ENCODE data around the gene MAPK4.
A peak's percentile ranks its signal among the peaks of the same experiment; 100 is the strongest.

Gene MAPK4

GRCh38 chr18:50626317-50626716 lies 66.4 kb downstream of the MAPK4 start:
- no peak for DNase-seq

GRCh38 chr18:50627594-50628532 lies 68.0 kb downstream of the MAPK4 start:
- no peak for DNase-seq

- DNase-seq: no peak
These were observed 68.6 kb downstream of the MAPK4 start for GRCh38 chr18:50628533-50628905.

- peak; percentile 59 for DNase-seq
These were observed 69.3 kb downstream of the MAPK4 start for GRCh38 chr18:50629148-50629631.

GRCh38 chr18:50630895-50631294 lies 71.0 kb downstream of the MAPK4 start:
- no peak for DNase-seq

- DNase-seq: no peak
These were observed 73.1 kb downstream of the MAPK4 start for GRCh38 chr18:50632895-50633515.

GRCh38 chr18:50633992-50634391 lies 74.1 kb downstream of the MAPK4 start:
- no peak for DNase-seq

- DNase-seq: no peak
These were observed 76.6 kb downstream of the MAPK4 start for GRCh38 chr18:50636366-50637057.

- no peak for DNase-seq
These were observed 78.4 kb downstream of the MAPK4 start for GRCh38 chr18:50638016-50638883.

GRCh38 chr18:50638884-50639420 lies 79.1 kb downstream of the MAPK4 start:
- DNase-seq: no peak

- DNase-seq: no peak
These were observed 79.8 kb downstream of the MAPK4 start for GRCh38 chr18:50639711-50640110.

- DNase-seq: no peak
These were observed 82.6 kb downstream of the MAPK4 start for GRCh38 chr18:50642439-50642838.

GRCh38 chr18:50644146-50644545 lies 84.3 kb downstream of the MAPK4 start:
- no peak for DNase-seq

- DNase-seq: no peak
These were observed 84.9 kb downstream of the MAPK4 start for GRCh38 chr18:50644807-50645206.

- no peak for DNase-seq
These were observed 87.3 kb downstream of the MAPK4 start for GRCh38 chr18:50647237-50647636.

GRCh38 chr18:50647792-50648191 lies 87.9 kb downstream of the MAPK4 start:
- no peak for DNase-seq

GRCh38 chr18:50649821-50650220 lies 89.9 kb downstream of the MAPK4 start:
- DNase-seq: no peak

- DNase-seq: no peak
These were observed 91.4 kb downstream of the MAPK4 start for GRCh38 chr18:50651334-50651733.

GRCh38 chr18:50653402-50654093 lies 93.7 kb downstream of the MAPK4 start:
- no peak for DNase-seq

- DNase-seq: no peak
These were observed 94.3 kb downstream of the MAPK4 start for GRCh38 chr18:50654211-50654610.
